HEK293T (cell line): ENCODE data around the gene FOXP2.

ENCODE experiments used
- ARNT ChIP-seq: fragments of 450-650 bp; IDR thresholded peaks from 2 replicates; pipeline ENCODE4 v1.6.1; 2017; ENCODE audit warnings: mild to moderate bottlenecking
- BHLHE40 ChIP-seq: fragments of 450-650 bp; IDR thresholded peaks from 2 replicates; pipeline ENCODE4 v1.6.1; 2016; ENCODE audit warnings: mild to moderate bottlenecking, moderate library complexity, borderline replicate concordance
- ELF4 ChIP-seq: fragments of 450-650 bp; IDR thresholded peaks from 2 replicates; pipeline ENCODE4 v1.6.1; 2017; ENCODE audit warnings: antibody characterized with exemption
- FOXA1 ChIP-seq: fragments of 450-650 bp; IDR thresholded peaks from 2 replicates; pipeline ENCODE4 v1.6.1; 2016; ENCODE audit warnings: mild to moderate bottlenecking
- FOXM1 ChIP-seq: fragments of 450-650 bp; IDR thresholded peaks from 2 replicates; pipeline ENCODE4 v1.6.1; 2017; ENCODE audit warnings: mild to moderate bottlenecking, borderline replicate concordance
- HDGF ChIP-seq: fragments of 450-650 bp; IDR thresholded peaks from 2 replicates; pipeline ENCODE4 v1.6.1; 2017; ENCODE audit warnings: antibody characterized with exemption, borderline replicate concordance
- LEF1 ChIP-seq: fragments of 450-650 bp; IDR thresholded peaks from 2 replicates; pipeline ENCODE4 v1.6.1; 2017; ENCODE audit warnings: mild to moderate bottlenecking, borderline replicate concordance
- NFRKB ChIP-seq: fragments of 450-650 bp; IDR thresholded peaks from 2 replicates; pipeline ENCODE4 v1.6.1; 2016; ENCODE audit warnings: mild to moderate bottlenecking, moderate library complexity
- SP1 ChIP-seq: fragments of 450-650 bp; IDR thresholded peaks from 2 replicates; pipeline ENCODE4 v1.6.1; 2017
- SUZ12 ChIP-seq: fragments of 450-650 bp; IDR thresholded peaks from 2 replicates; pipeline ENCODE4 v1.6.1; 2016; ENCODE audit warnings: mild to moderate bottlenecking
- TARDBP ChIP-seq: fragments of 450-650 bp; IDR thresholded peaks from 2 replicates; pipeline ENCODE4 v1.6.1; 2016
- ZNF384 ChIP-seq: fragments of 450-650 bp; IDR thresholded peaks from 2 replicates; pipeline ENCODE4 v1.6.1; 2016
- TF ChIP-seq, protein P1 (sequence below): fragments of 450-650 bp; IDR thresholded peaks from 2 replicates; pipeline ENCODE4 v1.6.1; 2016

DNA sequence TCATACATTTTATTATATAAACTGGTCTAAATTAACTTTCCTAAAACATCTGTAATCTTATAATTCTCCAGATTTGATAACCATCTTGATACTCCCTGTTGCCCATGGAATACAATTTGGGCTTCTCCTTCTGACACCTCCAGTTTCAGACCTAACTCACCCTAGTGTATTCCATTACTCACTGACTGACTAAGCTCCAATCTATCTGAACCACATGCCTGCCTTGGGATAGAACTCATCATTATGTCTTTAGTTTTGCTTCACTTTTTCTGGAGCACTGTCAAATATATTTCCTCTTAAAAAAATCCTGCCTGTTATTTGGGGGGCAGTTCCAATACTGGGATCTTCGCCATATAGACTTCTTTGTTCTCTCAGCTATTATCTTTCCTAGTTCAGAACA, 4.9 kb upstream of the FOXP2 start:
- TF ChIP-seq SUZ12 (no peak), TARDBP (no peak), ARNT (no peak), SP1 (no peak), ZNF384 (no peak), NFRKB (no peak), BHLHE40 (no peak), ELF4 (no peak), FOXM1 (no peak), FOXA1 (no peak), LEF1 (no peak), HDGF (no peak)
- TF ChIP-seq, protein P1, sequence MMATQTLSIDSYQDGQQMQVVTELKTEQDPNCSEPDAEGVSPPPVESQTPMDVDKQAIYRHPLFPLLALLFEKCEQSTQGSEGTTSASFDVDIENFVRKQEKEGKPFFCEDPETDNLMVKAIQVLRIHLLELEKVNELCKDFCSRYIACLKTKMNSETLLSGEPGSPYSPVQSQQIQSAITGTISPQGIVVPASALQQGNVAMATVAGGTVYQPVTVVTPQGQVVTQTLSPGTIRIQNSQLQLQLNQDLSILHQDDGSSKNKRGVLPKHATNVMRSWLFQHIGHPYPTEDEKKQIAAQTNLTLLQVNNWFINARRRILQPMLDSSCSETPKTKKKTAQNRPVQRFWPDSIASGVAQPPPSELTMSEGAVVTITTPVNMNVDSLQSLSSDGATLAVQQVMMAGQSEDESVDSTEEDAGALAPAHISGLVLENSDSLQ, result no peak
